Stomach (tissue), 9 donors: Measurements from ENCODE around the gene IRF2BP2. TPM values are rescaled to one million over a fixed set of nuclear protein-coding genes. Genes with fewer than 3 reads are reported as not detected.

Source experiments
- DNase-seq, 2 donors: peaks; one replicate each; pipeline versions ENCODE4 v3.0.0 to v3.0.0-alpha.2; 2013 to 2019
- H3K27ac ChIP-seq, 5 donors: fragments of 200-600 bp in 4 of 5; sonication (generic) in 4 of 5; one replicate each; pipeline ENCODE4 v1.5.1; 2013 to 2019; ENCODE audit warnings: mild to moderate bottlenecking in 1 of 5, moderate library complexity in 1 of 5
- H3K27me3 ChIP-seq, 3 donors: fragments of 200-600 bp; sonication (generic); one replicate each; pipeline ENCODE4 v1.5.1; 2017 to 2019; ENCODE audit warnings: mixed run types in 1 of 3
- H3K36me3 ChIP-seq, 4 donors: fragments of 200-600 bp; sonication (generic); 1 replicate in 3 of 4; 2 replicates in 1 of 4; pipeline ENCODE4 v1.5.1; 2016 to 2019
- H3K4me1 ChIP-seq, 4 donors: fragments of 200-600 bp; sonication (generic); one replicate each; pipeline ENCODE4 v1.5.1; 2016 to 2019
- H3K4me3 ChIP-seq, 4 donors: fragments of 200-600 bp; sonication (generic) in 3 of 4; one replicate each; pipeline ENCODE4 v1.5.1; 2016 to 2019; ENCODE audit warnings: mild to moderate bottlenecking in 1 of 4
- H3K9me3 ChIP-seq, 4 donors: fragments of 200-600 bp; sonication (generic); one replicate each; pipeline ENCODE4 v1.5.1; 2016 to 2019
- CTCF ChIP-seq, 7 experiments: fragments of 450-650 bp in 4 of 7; fragments of 200-600 bp in 3 of 7; sonication (generic) in 3 of 7; IDR thresholded peaks; one replicate each; pipeline ENCODE4 v1.5.1; 2016 to 2019; ENCODE audit warnings: antibody characterized with exemption in 7 of 7, control low read depth in 2 of 7, mild to moderate bottlenecking in 1 of 7
- EP300 ChIP-seq: sonication (generic); formaldehyde crosslinking; IDR thresholded peaks from one replicate; pipeline ENCODE4 v1.6.1; 2017; ENCODE audit warnings: antibody characterized with exemption
- POLR2A ChIP-seq, 4 donors: fragments of 450-650 bp; IDR thresholded peaks; one replicate each; pipeline ENCODE4 v1.6.1; 2016; ENCODE audit warnings: antibody characterized with exemption in 4 of 4, control low read depth in 2 of 4, mild to moderate bottlenecking in 1 of 4, moderate library complexity in 1 of 4
- POLR2AphosphoS5 ChIP-seq, 3 donors: sonication (generic); formaldehyde crosslinking; IDR thresholded peaks; one replicate each; pipeline ENCODE4 v1.6.1; 2016; ENCODE audit warnings: antibody characterized with exemption in 3 of 3
- WGBS, 5 donors: extraction: QIAGEN DNeasy Blood & Tissue Kit in 3 of 5; methylation state at CpG; one replicate each; pipeline versions ENCODE4 v1.1.5 to v1.1.7; 2013 to 2018; 5-methylcytosine and 5-hydroxymethylcytosine counted together
- intact Hi-C: fragments of 100-400 bp; cut with DNase I; formaldehyde crosslinking; loops from one replicate; pipeline ENCODE4 v1.15.1; 2023; ENCODE audit warnings: low total_unique reads
- polyA plus RNA-seq, 3 donors: library from polyadenylated mRNA; stranded (reverse); fragments of 200-250 nt; gene quantifications; one replicate each; pipeline ENCODE4 v1.2.3, GENCODE V29; 2013
- total RNA-seq, 5 donors: library from RNA; depleted of rRNA; stranded (reverse); fragments of >200 nt; gene quantifications; one replicate each; pipeline versions ENCODE4 v1.1.0 to v1.2.3, GENCODE V29; 2014 to 2016
- donor health status: healthy with polysubstance abuse.
- donor health status: Bipolar disorder and iron deficiency.
- donor health status: healthy.

The IRF2BP2 gene
- total and polyA plus RNA-seq, 8 donors: 39.6 to 218 (median 63.1) TPM

GRCh38 chr1:234612352-234613127 lies 2.6 kb upstream of the IRF2BP2 start:
- Histone ChIP-seq H3K9me3 (no peaks in the 10 kb centered on the region), H3K27ac (peak overlapping the region; percentile 90 to 100 (median 99)), H3K4me3 (peak overlapping the region; percentile 0 to 23 (median 12)), H3K36me3 (peaks cover 2 to 11% (median 6%) of the 10 kb centered on the region in 4 donors), H3K27me3 (no peaks in the 10 kb centered on the region), H3K4me1 (peaks cover 30 to 57% (median 45%) of the 10 kb centered on the region in 4 donors)
- peak; percentile 97 to 100 (median 99) for TF ChIP-seq POLR2AphosphoS5 (IDR thresholded peaks at IDR 0.05)
- TF ChIP-seq CTCF (IDR thresholded peaks at IDR 0.05): no peak
- TF ChIP-seq POLR2A (IDR thresholded peaks at IDR 0.05): peak in 1 of 4 donors; percentile 74
- TF ChIP-seq EP300: peak; percentile 92
- DNase-seq: peak; percentile 95 to 98
- intact Hi-C loops: loop anchor here (10.0 kb wide), 1 partner anchor 112 kb away; no protein-coding TSS in a partner anchor
- 0 to 1% (median 0%) methylated on average over 20 of the region's 20 CpGs for WGBS, 5 donors

GRCh38 chr1:234611847-234612351 lies 1.9 kb upstream of the IRF2BP2 start:
- TF ChIP-seq POLR2AphosphoS5 (IDR thresholded peaks at IDR 0.05) (peak in 1 of 3 donors; percentile 6), CTCF (IDR thresholded peaks at IDR 0.05) (no peak), POLR2A (IDR thresholded peaks at IDR 0.05) (no peak), EP300 (peak; percentile 47)
- peak; percentile 59 to 78 for DNase-seq
- WGBS, 5 donors: 17 to 36% (median 25%) methylated on average over 7 of the region's 7 CpGs
- intact Hi-C loops: loop anchor here (10.0 kb wide), 1 partner anchor 113 kb away; no protein-coding TSS in a partner anchor
- Histone ChIP-seq H3K27ac (peak overlapping the region; percentile 90 to 100 (median 99)), H3K4me3 (peak overlapping the region in 2 of 4 donors; percentile 22 to 23), H3K27me3 (no peaks in the 10 kb centered on the region), H3K9me3 (no peaks in the 10 kb centered on the region), H3K4me1 (peaks cover 36 to 60% (median 46%) of the 10 kb centered on the region in 4 donors), H3K36me3 (peaks cover 8 to 17% (median 12%) of the 10 kb centered on the region in 4 donors)

- TF ChIP-seq POLR2A (IDR thresholded peaks at IDR 0.05): peak in 2 of 4 donors; percentile 40 to 52
- no peak for TF ChIP-seq EP300
- TF ChIP-seq POLR2AphosphoS5 (IDR thresholded peaks at IDR 0.05): peak; percentile 81 to 93 (median 89)
- Histone ChIP-seq H3K4me3 (peak overlapping the region; percentile 41 to 59 (median 48)), H3K9me3 (no peaks in the 10 kb centered on the region), H3K27me3 (no peaks in the 10 kb centered on the region), H3K36me3 (peaks cover 10 to 23% (median 18%) of the 10 kb centered on the region in 4 donors), H3K27ac (peak overlapping the region; percentile 96 to 100 (median 99)), H3K4me1 (peaks cover 30 to 54% (median 45%) of the 10 kb centered on the region in 4 donors)
- WGBS, 5 donors: 1 to 8% (median 3%) methylated on average over 8 to 22 of the region's 22 CpGs
- peak in 1 of 2 donors; percentile 93 for DNase-seq
- intact Hi-C loops: loop anchor here (10.0 kb wide), 1 partner anchor 113 kb away; no protein-coding TSS in a partner anchor
These were observed 1.4 kb upstream of the IRF2BP2 start for GRCh38 chr1:234611225-234611846.

- peak; percentile 97 to 98 for DNase-seq
- TF ChIP-seq EP300: peak; percentile 52
- TF ChIP-seq POLR2A (IDR thresholded peaks at IDR 0.05): peak in 2 of 4 donors; percentile 88 to 89
- peak; percentile 97 to 99 (median 99) for TF ChIP-seq POLR2AphosphoS5 (IDR thresholded peaks at IDR 0.05)
- TF ChIP-seq CTCF (IDR thresholded peaks at IDR 0.05): peak in 1 of 7 experiments; percentile 13
- 0% methylated on average over 14 to 71 of the region's 71 CpGs for WGBS, 5 donors
- intact Hi-C loops: loop anchor here (10.0 kb wide), 1 partner anchor 114 kb away; no protein-coding TSS in a partner anchor
- peaks cover 28 to 50% (median 42%) of the 10 kb centered on the region in 4 donors for H3K4me1 ChIP-seq
- H3K27me3 ChIP-seq: no peaks in the 10 kb centered on the region
- H3K27ac ChIP-seq: peak overlapping the region; percentile 96 to 100 (median 99)
- H3K9me3 ChIP-seq: no peaks in the 10 kb centered on the region
- peaks cover 10 to 27% (median 21%) of the 10 kb centered on the region in 4 donors for H3K36me3 ChIP-seq
- H3K4me3 ChIP-seq: peak overlapping the region; percentile 41 to 59 (median 48)
These were observed 767 bp upstream of the IRF2BP2 start for GRCh38 chr1:234610666-234611224.
